BLaER1 treated with 17β-estradiol and CSF1 and Interleukin-3, amounts not matched to agents 10 nM and 100 nM (cell line): Measurements from ENCODE around the gene THG1L.

Source experiments
- H3K27ac ChIP-seq, 11 experiments: shearing (Covaris generic); formaldehyde crosslinking; 2 replicates each; pipeline ENCODE4 v1.8.1; 2022
- H3K27me3 ChIP-seq, 11 experiments: shearing (Covaris generic); formaldehyde crosslinking; 2 replicates each; pipeline ENCODE4 v1.8.1; 2022
- H3K36me3 ChIP-seq, 11 experiments: shearing (Covaris generic); formaldehyde crosslinking; 2 replicates each; pipeline ENCODE4 v1.8.1; 2022
- H3K4me1 ChIP-seq, 10 experiments: shearing (Covaris generic); formaldehyde crosslinking; 2 replicates each; pipeline ENCODE4 v1.8.1; 2022
- H3K4me2 ChIP-seq, 11 experiments: shearing (Covaris generic); formaldehyde crosslinking; 2 replicates each; pipeline ENCODE4 v1.8.1; 2022
- H3K4me3 ChIP-seq, 10 experiments: shearing (Covaris generic); formaldehyde crosslinking; 2 replicates each; pipeline ENCODE4 v1.8.1; 2022
- H3K9ac ChIP-seq, 11 experiments: shearing (Covaris generic); formaldehyde crosslinking; 2 replicates each; pipeline ENCODE4 v1.8.1; 2022
- H3K9me3 ChIP-seq, 11 experiments: shearing (Covaris generic); formaldehyde crosslinking; replicated peaks in 1 of 11; 2 replicates each; pipeline ENCODE4 v1.8.1; 2022
- H4K20me1 ChIP-seq, 11 experiments: shearing (Covaris generic); formaldehyde crosslinking; 2 replicates each; pipeline ENCODE4 v1.8.1; 2022
- Cebpa-rat ChIP-seq, 11 experiments: shearing (Covaris generic); IDR thresholded peaks; 2 replicates each; pipeline ENCODE4 v1.8.1; 2022

The THG1L gene

DNA sequence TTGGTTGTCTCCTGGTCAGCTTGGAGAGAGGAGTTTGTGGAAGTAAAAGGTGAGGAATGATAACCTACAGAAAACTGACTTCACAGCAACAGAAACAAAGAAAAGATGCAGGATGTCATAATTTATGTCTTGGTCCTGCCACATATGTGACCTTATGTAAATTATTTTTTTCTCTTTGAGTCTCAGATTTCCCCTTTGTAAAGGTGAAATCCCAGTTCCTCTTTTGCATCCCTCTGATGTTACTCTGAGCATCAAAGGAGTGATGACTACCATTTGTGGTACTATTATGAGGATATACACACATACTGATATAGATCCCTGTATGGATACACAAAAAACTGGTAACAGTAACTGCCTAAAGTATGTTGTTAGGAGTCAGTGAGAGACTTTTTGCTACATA lies 1.4 kb upstream of the THG1L start:
- no peak overlapping the region for H3K4me2 ChIP-seq
- no peak for TF ChIP-seq Cebpa-rat (IDR thresholded peaks at IDR 0.05)
- H3K27me3 ChIP-seq = no peaks in the 10 kb centered on the region
- H3K4me3 ChIP-seq = no peak overlapping the region
- H3K36me3 ChIP-seq = peaks cover 5 to 22% (median 15%) of the 10 kb centered on the region in 11 experiments; a peak in 17 of 22 replicates
- peaks cover 0 to 19% (median 9%) of the 10 kb centered on the region in 10 experiments; a peak in 13 of 20 replicates for H3K4me1 ChIP-seq
- no peak overlapping the region for H3K9ac ChIP-seq
- H3K9me3 ChIP-seq = peaks cover 0 to 5% (median 0%) of the 10 kb centered on the region in 11 experiments; a peak in 3 of 22 replicates
- no peak overlapping the region for H3K27ac ChIP-seq
- H4K20me1 ChIP-seq = no peaks in the 10 kb centered on the region

DNA sequence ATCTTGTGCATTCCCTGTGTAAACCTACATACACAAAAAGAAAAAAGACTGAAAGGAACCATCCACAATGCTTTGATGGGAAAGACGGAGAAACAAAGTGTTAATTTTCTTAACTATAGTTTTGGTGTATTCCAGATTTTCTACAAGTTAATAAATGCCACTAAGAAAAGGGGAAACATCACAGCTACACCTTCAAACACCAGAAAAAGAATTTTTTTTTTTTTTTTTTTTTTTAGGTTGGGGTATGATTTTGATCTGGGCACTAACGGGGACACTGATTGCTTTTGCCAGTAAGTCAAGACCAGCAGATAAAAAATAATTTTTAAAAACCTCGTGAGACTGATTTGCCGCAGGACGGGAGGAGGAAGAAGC lies 334 bp upstream of the THG1L start:
- Histone ChIP-seq H3K4me3 (peak overlapping the region; percentile 57 to 79 (median 70)), H3K4me1 (peaks cover 0 to 18% (median 7%) of the 10 kb centered on the region in 10 experiments; a peak in 12 of 20 replicates), H4K20me1 (no peaks in the 10 kb centered on the region), H3K27ac (peak overlapping the region; percentile 58 to 90 (median 81); a peak in 21 of 22 replicates), H3K9me3 (0 out of 22 replicates have a peak, but pooled peaks cover 0 to 3% (median 0%) of the 10 kb centered on the region in 11 experiments), H3K9ac (peak overlapping the region; percentile 74 to 86 (median 82)), H3K27me3 (no peaks in the 10 kb centered on the region), H3K36me3 (peaks cover 6 to 33% (median 19%) of the 10 kb centered on the region in 11 experiments; a peak in 17 of 22 replicates), H3K4me2 (peak overlapping the region; percentile 62 to 89 (median 73))
- TF ChIP-seq Cebpa-rat (IDR thresholded peaks at IDR 0.05) = no peak

DNA sequence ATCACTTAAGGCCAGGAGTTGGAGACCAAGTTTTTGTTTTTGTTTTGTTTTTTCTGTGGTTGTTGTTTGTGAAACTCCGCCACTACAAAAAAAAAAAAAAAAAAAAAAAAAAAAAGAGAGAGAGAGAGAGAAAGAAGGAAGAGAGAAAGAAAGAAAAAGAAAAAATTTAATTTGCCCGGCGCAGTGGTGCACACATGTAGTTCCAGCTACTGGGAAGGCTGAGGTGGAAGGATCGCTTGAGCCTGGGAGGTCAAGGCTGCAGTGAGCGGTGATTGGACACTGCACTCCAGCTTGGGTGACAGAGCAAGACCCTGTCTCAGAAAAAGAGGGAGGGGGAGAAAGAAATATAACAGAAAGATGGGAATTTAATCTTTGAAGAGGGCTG lies 902 bp downstream of the THG1L start:
- peak overlapping the region; percentile 62 to 89 (median 73) for H3K4me2 ChIP-seq
- no peaks in the 10 kb centered on the region for H3K27me3 ChIP-seq
- no peak for TF ChIP-seq Cebpa-rat (IDR thresholded peaks at IDR 0.05)
- H4K20me1 ChIP-seq = no peaks in the 10 kb centered on the region
- H3K9me3 ChIP-seq = no peaks in the 10 kb centered on the region
- H3K27ac ChIP-seq = peak overlapping the region in 1 of 11 experiments; percentile 86; a peak in 1 of 22 replicates
- peaks cover 0 to 18% (median 7%) of the 10 kb centered on the region in 10 experiments; a peak in 12 of 20 replicates for H3K4me1 ChIP-seq
- peak overlapping the region in 9 of 10 experiments; percentile 57 to 79 (median 69); a peak in 16 of 20 replicates for H3K4me3 ChIP-seq
- peak overlapping the region in 7 of 11 experiments; percentile 74 to 86 (median 83); a peak in 9 of 22 replicates for H3K9ac ChIP-seq
- peaks cover 6 to 44% (median 27%) of the 10 kb centered on the region in 11 experiments; a peak in 18 of 22 replicates for H3K36me3 ChIP-seq

DNA sequence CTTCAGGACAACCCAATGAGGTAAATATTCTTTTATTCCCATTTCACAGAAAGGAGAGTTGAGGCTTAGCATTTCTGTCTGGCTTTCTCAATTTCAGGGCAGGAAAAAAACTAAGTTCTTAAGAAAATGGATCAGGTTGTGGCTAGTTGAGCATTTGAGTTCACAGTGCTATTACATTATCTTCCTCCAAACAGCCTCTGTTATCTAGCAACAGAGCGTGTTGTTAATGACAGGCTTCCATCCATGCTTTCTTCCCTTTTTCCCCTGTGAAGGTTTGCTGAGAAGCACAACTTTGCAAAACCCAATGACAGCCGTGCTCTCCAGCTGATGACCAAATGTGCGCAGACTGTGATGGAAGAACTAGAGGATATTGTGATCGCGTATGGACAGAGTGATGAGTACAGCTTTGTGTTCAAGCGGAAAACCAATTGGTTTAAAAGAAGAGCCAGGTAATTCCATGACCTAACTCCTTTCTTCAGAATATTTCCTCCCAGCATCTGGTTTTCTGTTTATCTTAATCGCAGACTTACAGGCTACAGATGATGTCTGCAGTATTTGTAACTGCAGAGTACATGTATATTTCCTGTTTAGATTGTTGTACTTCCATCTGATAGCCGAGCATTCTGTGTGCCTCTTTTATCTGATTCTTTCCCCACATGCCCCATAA lies 1.5 kb downstream of the THG1L start:
- H3K27me3 ChIP-seq = no peaks in the 10 kb centered on the region
- H3K4me2 ChIP-seq = peak overlapping the region in 1 of 11 experiments; percentile 68; a peak in 1 of 22 replicates
- H3K4me1 ChIP-seq = peaks cover 0 to 18% (median 7%) of the 10 kb centered on the region in 10 experiments; a peak in 12 of 20 replicates
- no peak for TF ChIP-seq Cebpa-rat (IDR thresholded peaks at IDR 0.05)
- no peaks in the 10 kb centered on the region for H4K20me1 ChIP-seq
- no peak overlapping the region for H3K4me3 ChIP-seq
- no peaks in the 10 kb centered on the region for H3K9me3 ChIP-seq
- H3K27ac ChIP-seq = no peak overlapping the region
- H3K36me3 ChIP-seq = peaks cover 6 to 50% (median 27%) of the 10 kb centered on the region in 11 experiments; a peak in 18 of 22 replicates
- H3K9ac ChIP-seq = no peak overlapping the region

- H3K9ac ChIP-seq = no peak overlapping the region
- no peak overlapping the region for H3K27ac ChIP-seq
- no peaks in the 10 kb centered on the region for H4K20me1 ChIP-seq
- H3K4me3 ChIP-seq = no peak overlapping the region
- no peaks in the 10 kb centered on the region for H3K27me3 ChIP-seq
- peaks cover 0 to 18% (median 7%) of the 10 kb centered on the region in 10 experiments; a peak in 12 of 20 replicates for H3K4me1 ChIP-seq
- H3K9me3 ChIP-seq = no peaks in the 10 kb centered on the region
- peaks cover 6 to 67% (median 34%) of the 10 kb centered on the region in 11 experiments; a peak in 19 of 22 replicates for H3K36me3 ChIP-seq
- H3K4me2 ChIP-seq = no peak overlapping the region
- no peak for TF ChIP-seq Cebpa-rat (IDR thresholded peaks at IDR 0.05)
Observed at GRCh38 chr5:157734436-157734835, 3.2 kb downstream of the THG1L start.

DNA sequence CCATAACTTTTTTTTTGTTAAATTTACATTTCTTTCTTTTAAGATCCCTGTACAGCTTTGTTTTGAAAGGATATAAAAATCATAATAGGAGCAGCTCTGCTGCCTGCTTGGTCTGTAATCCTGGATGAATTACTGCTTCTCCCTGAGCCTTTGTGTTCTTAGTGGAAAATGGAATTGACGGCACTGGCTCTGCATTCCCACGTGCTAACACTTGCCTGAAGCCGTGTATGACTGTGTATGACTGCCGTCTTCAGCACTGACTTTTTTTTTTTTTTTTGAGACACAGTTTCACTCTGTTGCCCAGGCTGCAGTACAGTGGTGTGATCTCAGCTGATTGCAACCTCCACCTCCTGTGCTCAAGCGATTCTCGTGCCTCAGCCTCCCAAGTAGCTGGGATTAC lies 4.8 kb downstream of the THG1L start:
- Histone ChIP-seq H3K4me3 (no peak overlapping the region), H3K9ac (no peak overlapping the region), H3K4me2 (no peak overlapping the region), H3K27me3 (no peaks in the 10 kb centered on the region), H4K20me1 (no peaks in the 10 kb centered on the region), H3K9me3 (no peaks in the 10 kb centered on the region), H3K27ac (no peak overlapping the region), H3K36me3 (peaks cover 6 to 72% (median 39%) of the 10 kb centered on the region in 11 experiments; a peak in 19 of 22 replicates), H3K4me1 (peaks cover 0 to 11% (median 7%) of the 10 kb centered on the region in 10 experiments; a peak in 11 of 20 replicates)
- no peak for TF ChIP-seq Cebpa-rat (IDR thresholded peaks at IDR 0.05)

DNA sequence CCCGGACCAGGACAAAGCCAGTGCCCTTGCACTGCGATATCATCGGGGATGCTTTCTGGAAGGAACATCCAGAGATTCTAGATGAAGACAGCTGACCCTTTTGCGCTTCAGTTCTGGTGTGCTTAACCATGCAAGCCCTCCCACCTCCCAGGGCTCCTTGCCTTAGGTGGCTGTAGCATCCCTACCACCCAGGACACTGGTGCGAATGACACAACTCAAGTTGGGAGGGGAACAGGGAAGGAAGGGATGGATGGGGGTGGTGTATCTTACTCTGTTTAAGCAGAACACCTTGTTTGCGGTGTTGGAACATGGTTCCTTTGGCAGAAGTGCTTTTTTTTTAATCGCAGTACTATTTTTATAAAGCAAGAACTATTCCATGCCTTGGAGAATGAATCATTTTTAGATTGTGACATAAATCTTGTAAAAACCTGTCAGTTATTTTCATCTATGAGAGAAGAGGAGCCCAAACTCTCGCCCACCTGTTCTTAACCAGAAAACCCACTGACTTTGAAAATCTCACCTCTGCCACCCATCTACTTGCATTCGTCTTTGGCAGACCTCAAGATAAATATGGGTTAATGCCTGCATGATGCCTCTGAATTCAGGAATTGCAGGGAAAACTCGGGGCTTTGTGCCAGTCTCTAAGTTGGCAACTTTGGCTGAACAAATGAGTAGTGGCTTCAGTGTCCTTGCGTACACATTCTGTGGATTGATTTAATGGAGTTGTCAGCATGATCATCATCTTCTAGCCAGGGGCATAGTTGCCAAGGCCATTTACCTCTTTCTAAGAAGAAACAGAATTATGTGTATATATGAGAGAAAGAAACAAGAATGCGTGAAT lies 8.4 kb downstream of the THG1L start:
- Histone ChIP-seq H3K36me3 (peaks cover under 1 to 56% (median 24%) of the 10 kb centered on the region in 11 experiments; a peak in 18 of 22 replicates), H3K9me3 (no peaks in the 10 kb centered on the region), H3K4me1 (peaks cover 0 to 10% (median 8%) of the 10 kb centered on the region in 10 experiments; a peak in 16 of 20 replicates), H3K27me3 (peaks cover 0 to 7% (median 5%) of the 10 kb centered on the region in 11 experiments; a peak in 9 of 22 replicates), H3K9ac (no peak overlapping the region), H3K4me2 (no peak overlapping the region), H4K20me1 (no peaks in the 10 kb centered on the region), H3K27ac (no peak overlapping the region), H3K4me3 (no peak overlapping the region)
- no peak for TF ChIP-seq Cebpa-rat (IDR thresholded peaks at IDR 0.05)

GRCh38 chr5:157740229-157740610 lies 9.0 kb downstream of the THG1L start:
- Histone ChIP-seq H3K27me3 (peaks cover 0 to 12% (median 8%) of the 10 kb centered on the region in 11 experiments; a peak in 9 of 22 replicates), H3K36me3 (peaks cover 0 to 50% (median 24%) of the 10 kb centered on the region in 11 experiments; a peak in 18 of 22 replicates), H4K20me1 (no peaks in the 10 kb centered on the region), H3K4me2 (no peak overlapping the region), H3K9ac (no peak overlapping the region), H3K9me3 (no peaks in the 10 kb centered on the region), H3K27ac (no peak overlapping the region), H3K4me3 (no peak overlapping the region), H3K4me1 (peaks cover 0 to 16% (median 13%) of the 10 kb centered on the region in 10 experiments; a peak in 16 of 20 replicates)
- no peak for TF ChIP-seq Cebpa-rat (IDR thresholded peaks at IDR 0.05)
